Hematopoietic multipotent progenitor cell treated with erythropoietin and hydrocortisone succinate and interleukin-3 and kit ligand, for 8 days (in vitro differentiated cells): Measurements from ENCODE around the gene LRP10.

Source experiments
- DNase-seq: peaks from one replicate; pipeline ENCODE4 v3.0.0-alpha.2; 2015

LRP10 gene

GRCh38 chr14:22920697-22921096, 49.2 kb downstream of the LRP10 start:
- no peak for DNase-seq

DNA sequence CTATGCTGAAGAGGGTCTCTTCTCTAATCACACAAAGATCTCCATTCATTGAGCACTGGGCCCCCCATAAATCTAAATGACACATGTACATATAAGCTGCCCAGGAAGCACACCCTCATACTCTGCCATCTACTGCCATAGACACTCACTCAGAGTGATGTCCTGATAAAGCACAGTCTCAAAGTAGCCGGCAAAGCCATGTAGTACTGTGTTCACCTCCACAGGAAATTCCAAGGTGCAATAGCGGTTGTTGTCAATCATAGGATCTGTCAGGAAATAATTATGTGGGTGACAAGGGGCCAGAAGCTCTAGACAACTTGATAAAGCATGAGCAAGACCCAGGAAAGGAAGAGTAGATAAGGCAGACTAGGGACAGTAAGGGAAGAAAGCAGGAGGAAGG, 50.8 kb downstream of the LRP10 start:
- DNase-seq: no peak

DNA sequence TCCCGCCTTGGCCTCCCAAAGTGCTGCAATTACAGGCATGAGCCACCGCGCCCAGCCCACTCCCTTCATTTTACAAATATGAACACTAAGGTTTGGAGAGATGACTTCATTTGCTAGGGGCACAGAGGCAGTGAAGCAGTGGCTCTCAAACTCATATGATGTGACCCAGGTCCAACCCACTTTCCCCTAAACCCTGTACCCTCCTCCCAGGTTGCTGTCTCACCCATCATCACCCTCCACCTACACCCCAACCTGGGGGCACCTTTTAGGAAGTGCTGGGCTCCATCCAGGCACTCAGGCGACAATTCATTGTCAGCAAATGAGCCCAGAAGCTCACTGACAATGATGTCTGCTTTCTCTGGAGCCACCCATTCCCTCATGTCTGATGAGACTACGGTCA, 52.2 kb downstream of the LRP10 start:
- no peak for DNase-seq

- no peak for DNase-seq
Measured at GRCh38 chr14:22925513-22925912, 54.0 kb downstream of the LRP10 start.

- no peak for DNase-seq
Measured at GRCh38 chr14:22926316-22926715, 54.8 kb downstream of the LRP10 start.

GRCh38 chr14:22928237-22929103, 56.9 kb downstream of the LRP10 start:
- peak; percentile 40 for DNase-seq

GRCh38 chr14:22929104-22929960, 57.8 kb downstream of the LRP10 start, which contains the start of gene PRMT5:
Gene PRMT5 (minus strand): TSS chr14:22929376. CDS start chr14:22929361, 15 bp downstream.
- DNase-seq: peak; percentile 100

DNA sequence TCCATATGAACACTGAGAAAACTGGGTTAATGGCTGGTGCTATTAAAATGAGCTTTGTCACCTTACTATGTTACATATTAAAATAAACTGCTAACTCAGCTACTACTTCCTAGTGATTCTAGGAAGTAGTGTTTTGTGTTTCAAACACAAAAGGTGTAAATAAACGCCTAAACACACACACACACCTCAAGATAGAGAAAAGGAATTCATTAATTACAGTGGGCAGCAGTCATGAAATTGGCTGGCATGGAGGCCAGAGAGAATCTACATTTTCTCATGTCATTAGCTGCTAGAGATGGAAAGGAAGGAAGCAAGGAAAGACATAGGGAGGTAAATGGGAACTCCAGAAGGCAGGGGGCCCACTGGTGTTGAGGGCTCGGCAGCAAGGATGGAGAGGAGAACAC, 58.4 kb downstream of the LRP10 start:
- DNase-seq: no peak
